Measurements from ENCODE around the gene PIAS1. TPM values are rescaled to one million over a fixed set of nuclear protein-coding genes. Genes with fewer than 3 reads are reported as not detected.
A peak's percentile ranks its signal among the peaks of the same experiment; 100 is the strongest.

Gene PIAS1
- total RNA-seq, 1 donor from 2014 or later: 67.8 TPM

DNA sequence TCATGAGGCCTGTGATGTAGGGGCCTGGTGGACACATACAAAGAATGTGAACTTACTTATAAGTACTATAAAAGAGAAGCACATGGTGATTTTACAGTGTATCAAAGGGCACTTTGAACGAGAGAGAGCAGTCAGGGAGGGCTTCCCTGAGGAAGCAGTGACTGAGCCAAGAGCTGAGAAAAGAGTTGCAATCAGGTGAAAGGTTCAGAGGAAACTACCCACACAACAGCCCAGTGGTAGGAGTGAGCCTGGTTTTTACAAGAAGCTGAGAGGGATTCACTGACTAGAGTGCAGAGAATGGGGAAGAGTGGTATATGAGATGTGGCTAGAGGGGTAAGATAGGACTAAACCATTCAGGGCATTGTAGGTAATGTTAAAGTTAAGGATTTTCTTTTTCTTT, 93.9 kb downstream of the PIAS1 start:
- TF ChIP-seq, protein P1, sequence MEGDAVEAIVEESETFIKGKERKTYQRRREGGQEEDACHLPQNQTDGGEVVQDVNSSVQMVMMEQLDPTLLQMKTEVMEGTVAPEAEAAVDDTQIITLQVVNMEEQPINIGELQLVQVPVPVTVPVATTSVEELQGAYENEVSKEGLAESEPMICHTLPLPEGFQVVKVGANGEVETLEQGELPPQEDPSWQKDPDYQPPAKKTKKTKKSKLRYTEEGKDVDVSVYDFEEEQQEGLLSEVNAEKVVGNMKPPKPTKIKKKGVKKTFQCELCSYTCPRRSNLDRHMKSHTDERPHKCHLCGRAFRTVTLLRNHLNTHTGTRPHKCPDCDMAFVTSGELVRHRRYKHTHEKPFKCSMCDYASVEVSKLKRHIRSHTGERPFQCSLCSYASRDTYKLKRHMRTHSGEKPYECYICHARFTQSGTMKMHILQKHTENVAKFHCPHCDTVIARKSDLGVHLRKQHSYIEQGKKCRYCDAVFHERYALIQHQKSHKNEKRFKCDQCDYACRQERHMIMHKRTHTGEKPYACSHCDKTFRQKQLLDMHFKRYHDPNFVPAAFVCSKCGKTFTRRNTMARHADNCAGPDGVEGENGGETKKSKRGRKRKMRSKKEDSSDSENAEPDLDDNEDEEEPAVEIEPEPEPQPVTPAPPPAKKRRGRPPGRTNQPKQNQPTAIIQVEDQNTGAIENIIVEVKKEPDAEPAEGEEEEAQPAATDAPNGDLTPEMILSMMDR (IDR thresholded peaks at IDR 0.05; ENCODE audit: unreplicated experiment): no peak
- no peaks in the 10 kb centered on the region for H3K9me3 Mint-ChIP-seq (ENCODE audit: unreplicated experiment)
- H3K4me3 Mint-ChIP-seq (ENCODE audit: unreplicated experiment): no peak overlapping the region
- H3K4me1 Mint-ChIP-seq (ENCODE audit: unreplicated experiment): no peaks in the 10 kb centered on the region
- peaks cover 22% of the 10 kb centered on the region for H3K36me3 Mint-ChIP-seq (ENCODE audit: low read depth, unreplicated experiment)
- no peak overlapping the region for H3K27ac Mint-ChIP-seq (ENCODE audit: unreplicated experiment)
- H3K27me3 Mint-ChIP-seq (ENCODE audit: unreplicated experiment): peaks cover 1% of the 10 kb centered on the region
- no peak for DNase-seq (ENCODE audit: low spot score)

DNA sequence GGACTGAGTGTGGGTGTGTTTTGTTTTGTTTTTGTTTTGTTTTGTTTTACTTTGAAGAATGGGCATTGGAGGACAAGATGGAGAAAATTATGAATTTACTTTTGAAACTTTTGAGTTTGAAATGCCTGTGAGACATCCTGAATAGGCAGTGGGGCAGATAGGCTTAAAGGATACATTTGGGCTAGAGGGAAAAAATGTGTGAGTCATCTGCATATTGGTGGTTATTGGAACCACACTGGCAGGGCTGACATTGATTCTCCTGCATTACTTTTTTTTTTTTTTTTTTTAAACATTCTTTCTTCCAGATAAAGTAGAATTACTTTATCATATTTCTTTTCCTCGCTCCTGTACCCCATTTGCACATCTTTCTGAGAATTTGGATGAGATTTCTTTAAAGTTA, 94.9 kb downstream of the PIAS1 start:
- Mint-ChIP-seq H3K4me1 (ENCODE audit: unreplicated experiment) (no peaks in the 10 kb centered on the region), H3K4me3 (ENCODE audit: unreplicated experiment) (peak overlapping the region; percentile 5), H3K27ac (ENCODE audit: unreplicated experiment) (no peak overlapping the region), H3K36me3 (ENCODE audit: low read depth, unreplicated experiment) (peaks cover 22% of the 10 kb centered on the region), H3K9me3 (ENCODE audit: unreplicated experiment) (no peaks in the 10 kb centered on the region), H3K27me3 (ENCODE audit: unreplicated experiment) (peaks cover 1% of the 10 kb centered on the region)
- no peak for DNase-seq (ENCODE audit: low spot score)
- TF ChIP-seq, protein P1 (IDR thresholded peaks at IDR 0.05; ENCODE audit: unreplicated experiment): no peak

DNA sequence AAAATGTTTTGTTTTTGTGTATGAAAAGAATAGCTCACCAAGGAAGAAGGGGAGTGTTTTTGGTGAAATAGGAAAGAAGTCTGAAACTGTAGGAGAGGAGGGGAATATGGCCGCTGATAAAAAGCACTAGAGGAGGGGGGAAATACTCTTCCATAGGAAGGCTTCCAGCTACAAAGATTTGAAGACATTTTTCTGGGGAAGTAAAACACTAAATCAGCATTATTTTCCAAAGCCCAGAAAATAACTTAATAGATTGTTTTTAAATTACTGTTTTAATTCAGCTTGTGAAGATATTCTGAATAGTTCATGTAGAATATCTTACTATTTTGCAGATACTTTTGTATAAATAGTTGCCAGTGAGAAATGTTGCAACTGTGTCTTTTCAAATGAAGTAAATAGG, 96.1 kb downstream of the PIAS1 start:
- TF ChIP-seq, protein P1 (IDR thresholded peaks at IDR 0.05; ENCODE audit: unreplicated experiment): no peak
- no peak overlapping the region for H3K4me3 Mint-ChIP-seq (ENCODE audit: unreplicated experiment)

DNA sequence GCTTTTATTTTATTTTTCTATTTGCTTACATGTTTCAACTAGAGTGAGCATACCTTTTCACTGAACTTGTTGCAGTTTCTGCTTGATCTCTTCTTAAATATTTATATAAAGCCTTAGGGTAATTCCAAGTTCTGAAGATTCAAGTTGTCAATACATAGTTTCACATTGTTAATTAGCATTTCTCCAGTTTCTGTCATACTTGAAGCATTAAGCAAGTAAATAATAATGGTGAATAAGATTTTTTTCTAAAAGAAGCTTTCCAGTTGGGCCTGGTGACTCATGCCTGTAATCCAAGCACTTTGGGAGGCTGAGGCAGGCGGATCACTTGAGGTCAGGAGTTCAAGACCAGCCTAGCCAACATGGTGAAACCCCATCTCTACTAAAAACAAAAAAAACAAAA, 97.2 kb downstream of the PIAS1 start:
- Mint-ChIP-seq H3K27ac (ENCODE audit: unreplicated experiment) (no peak overlapping the region), H3K4me1 (ENCODE audit: unreplicated experiment) (no peaks in the 10 kb centered on the region), H3K27me3 (ENCODE audit: unreplicated experiment) (peaks cover 1% of the 10 kb centered on the region), H3K36me3 (ENCODE audit: low read depth, unreplicated experiment) (peaks cover 16% of the 10 kb centered on the region), H3K4me3 (ENCODE audit: unreplicated experiment) (no peak overlapping the region), H3K9me3 (ENCODE audit: unreplicated experiment) (no peaks in the 10 kb centered on the region)
- TF ChIP-seq, protein P1 (IDR thresholded peaks at IDR 0.05; ENCODE audit: unreplicated experiment): no peak
- DNase-seq (ENCODE audit: low spot score): no peak

More for the DNA sequence above, 96.1 kb downstream of the PIAS1 start:
- peaks cover 19% of the 10 kb centered on the region for H3K36me3 Mint-ChIP-seq (ENCODE audit: low read depth, unreplicated experiment)
- peaks cover 1% of the 10 kb centered on the region for H3K27me3 Mint-ChIP-seq (ENCODE audit: unreplicated experiment)
- no peaks in the 10 kb centered on the region for H3K9me3 Mint-ChIP-seq (ENCODE audit: unreplicated experiment)
- H3K4me1 Mint-ChIP-seq (ENCODE audit: unreplicated experiment): no peaks in the 10 kb centered on the region
- DNase-seq (ENCODE audit: low spot score): no peak
- H3K27ac Mint-ChIP-seq (ENCODE audit: unreplicated experiment): no peak overlapping the region

DNA sequence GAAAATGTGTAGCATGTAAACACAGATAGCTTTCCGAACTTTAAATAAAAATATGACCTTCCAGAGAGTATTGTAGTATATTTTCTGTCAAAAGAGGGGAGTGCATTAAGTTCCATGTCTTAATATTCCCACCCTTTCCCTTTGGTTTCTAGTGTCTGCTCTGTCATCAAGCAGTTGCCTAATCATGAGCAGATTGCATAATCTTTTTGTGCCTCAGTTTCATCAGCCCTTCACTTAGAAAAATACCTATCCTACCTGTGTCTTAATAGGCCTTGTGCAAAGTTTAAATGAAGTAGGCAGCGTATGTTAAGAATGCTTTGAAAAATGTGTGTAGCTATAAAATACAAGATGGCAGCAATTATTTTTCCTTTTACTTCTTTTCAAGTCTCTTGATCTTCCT, 98.2 kb downstream of the PIAS1 start:
- no peak overlapping the region for H3K27ac Mint-ChIP-seq (ENCODE audit: unreplicated experiment)
- no peak overlapping the region for H3K4me3 Mint-ChIP-seq (ENCODE audit: unreplicated experiment)
- peaks cover 1% of the 10 kb centered on the region for H3K27me3 Mint-ChIP-seq (ENCODE audit: unreplicated experiment)
- peaks cover 16% of the 10 kb centered on the region for H3K36me3 Mint-ChIP-seq (ENCODE audit: low read depth, unreplicated experiment)
- no peak for DNase-seq (ENCODE audit: low spot score)
- H3K4me1 Mint-ChIP-seq (ENCODE audit: unreplicated experiment): no peaks in the 10 kb centered on the region
- TF ChIP-seq, protein P1 (IDR thresholded peaks at IDR 0.05; ENCODE audit: unreplicated experiment): no peak
- H3K9me3 Mint-ChIP-seq (ENCODE audit: unreplicated experiment): no peaks in the 10 kb centered on the region
